Measurements from ENCODE around the gene DDX52. TPM values are rescaled to one million over a fixed set of nuclear protein-coding genes. Genes with fewer than 3 reads are reported as not detected.

The DDX52 gene
- total and polyA plus RNA-seq, 2 of the 13 experiments (the other 11 are each of a cell fraction or from before 2014, with no cell fraction given): 8.9 to 36.1 TPM

DNA sequence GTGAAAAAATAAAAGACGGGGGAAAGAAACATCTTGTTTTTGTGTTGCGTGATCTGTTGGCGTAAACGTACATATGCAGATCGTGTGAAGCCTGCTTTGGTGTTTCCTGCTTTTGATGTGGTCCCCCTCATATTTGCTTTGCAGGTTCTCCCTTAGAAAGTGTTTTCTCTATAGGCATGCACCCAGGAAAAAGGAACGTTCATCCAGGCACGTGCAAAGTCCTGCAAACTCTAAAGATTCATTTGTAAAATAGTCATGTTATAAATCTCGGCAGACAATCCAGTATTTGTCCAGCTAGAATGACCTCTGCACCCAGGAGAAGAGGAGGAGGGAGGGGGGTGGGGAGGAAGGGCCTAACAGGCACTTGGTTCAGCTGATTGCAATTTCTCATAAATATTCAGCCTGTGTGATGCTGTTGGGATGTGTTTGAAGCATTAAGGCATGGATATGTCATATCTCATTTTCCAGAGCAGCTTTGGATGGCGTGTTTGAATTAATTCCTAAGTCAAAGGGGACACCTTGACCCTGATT, 40.3 kb upstream of the DDX52 start (continued):
- TF ChIP-seq, protein P1, sequence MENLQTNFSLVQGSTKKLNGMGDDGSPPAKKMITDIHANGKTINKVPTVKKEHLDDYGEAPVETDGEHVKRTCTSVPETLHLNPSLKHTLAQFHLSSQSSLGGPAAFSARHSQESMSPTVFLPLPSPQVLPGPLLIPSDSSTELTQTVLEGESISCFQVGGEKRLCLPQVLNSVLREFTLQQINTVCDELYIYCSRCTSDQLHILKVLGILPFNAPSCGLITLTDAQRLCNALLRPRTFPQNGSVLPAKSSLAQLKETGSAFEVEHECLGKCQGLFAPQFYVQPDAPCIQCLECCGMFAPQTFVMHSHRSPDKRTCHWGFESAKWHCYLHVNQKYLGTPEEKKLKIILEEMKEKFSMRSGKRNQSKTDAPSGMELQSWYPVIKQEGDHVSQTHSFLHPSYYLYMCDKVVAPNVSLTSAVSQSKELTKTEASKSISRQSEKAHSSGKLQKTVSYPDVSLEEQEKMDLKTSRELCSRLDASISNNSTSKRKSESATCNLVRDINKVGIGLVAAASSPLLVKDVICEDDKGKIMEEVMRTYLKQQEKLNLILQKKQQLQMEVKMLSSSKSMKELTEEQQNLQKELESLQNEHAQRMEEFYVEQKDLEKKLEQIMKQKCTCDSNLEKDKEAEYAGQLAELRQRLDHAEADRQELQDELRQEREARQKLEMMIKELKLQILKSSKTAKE (CRISPR knock-in tag; IDR thresholded peaks at IDR 0.05; ENCODE audit: borderline replicate concordance): peak; percentile 66; the same call in 1 of the 2 replicates
- TF ChIP-seq ZNF350 (CRISPR knock-in tag; IDR thresholded peaks at IDR 0.05; ENCODE audit: borderline replicate concordance, low read depth) (no peak), ZNF20 (CRISPR knock-in tag; IDR thresholded peaks at IDR 0.05) (no peak), JUNB (CRISPR knock-in tag; IDR thresholded peaks at IDR 0.05; ENCODE audit: borderline replicate concordance) (no peak), ELF3 (CRISPR knock-in tag; IDR thresholded peaks at IDR 0.05) (peak; percentile 35; the same call in 1 of the 2 replicates), TEAD3 (CRISPR knock-in tag; optimal IDR thresholded peaks at IDR 0.05; ENCODE audit: borderline replicate concordance) (peak; percentile 38), IKZF1 (IDR thresholded peaks at IDR 0.05) (no peak), NFIC (IDR thresholded peaks at IDR 0.05; ENCODE audit: low read length) (peak; percentile 87), GTF2F1 (IDR thresholded peaks at IDR 0.05; ENCODE audit: low read length) (no peak), SAFB2 (CRISPR knock-in tag; IDR thresholded peaks at IDR 0.05; ENCODE audit: borderline replicate concordance, low read depth) (no peak), NR1H2 (CRISPR knock-in tag; IDR thresholded peaks at IDR 0.05; ENCODE audit: borderline replicate concordance, low read depth) (no peak), TCF7L2 (IDR thresholded peaks at IDR 0.05; ENCODE audit: low read depth, low read length) (peak; percentile 93), ZNF460 (CRISPR knock-in tag; IDR thresholded peaks at IDR 0.05; ENCODE audit: borderline replicate concordance) (no peak), STAG1 (CRISPR knock-in tag; IDR thresholded peaks at IDR 0.05) (peak; percentile 16; the same call in 1 of the 2 replicates), ZFP41 (CRISPR knock-in tag; IDR thresholded peaks at IDR 0.05; ENCODE audit: borderline replicate concordance) (no peak), ASH2L (IDR thresholded peaks at IDR 0.05; ENCODE audit: insufficient read length, low read depth, low read length) (peak; percentile 56), KAT8 (CRISPR knock-in tag; IDR thresholded peaks at IDR 0.05) (0 out of 2 replicates have a peak, but pooled peaks have one; percentile 45), NR2C2 (CRISPR knock-in tag; IDR thresholded peaks at IDR 0.05; ENCODE audit: borderline replicate concordance) (0 out of 2 replicates have a peak, but pooled peaks have one; percentile 44)
- TF ChIP-seq, protein P2, sequence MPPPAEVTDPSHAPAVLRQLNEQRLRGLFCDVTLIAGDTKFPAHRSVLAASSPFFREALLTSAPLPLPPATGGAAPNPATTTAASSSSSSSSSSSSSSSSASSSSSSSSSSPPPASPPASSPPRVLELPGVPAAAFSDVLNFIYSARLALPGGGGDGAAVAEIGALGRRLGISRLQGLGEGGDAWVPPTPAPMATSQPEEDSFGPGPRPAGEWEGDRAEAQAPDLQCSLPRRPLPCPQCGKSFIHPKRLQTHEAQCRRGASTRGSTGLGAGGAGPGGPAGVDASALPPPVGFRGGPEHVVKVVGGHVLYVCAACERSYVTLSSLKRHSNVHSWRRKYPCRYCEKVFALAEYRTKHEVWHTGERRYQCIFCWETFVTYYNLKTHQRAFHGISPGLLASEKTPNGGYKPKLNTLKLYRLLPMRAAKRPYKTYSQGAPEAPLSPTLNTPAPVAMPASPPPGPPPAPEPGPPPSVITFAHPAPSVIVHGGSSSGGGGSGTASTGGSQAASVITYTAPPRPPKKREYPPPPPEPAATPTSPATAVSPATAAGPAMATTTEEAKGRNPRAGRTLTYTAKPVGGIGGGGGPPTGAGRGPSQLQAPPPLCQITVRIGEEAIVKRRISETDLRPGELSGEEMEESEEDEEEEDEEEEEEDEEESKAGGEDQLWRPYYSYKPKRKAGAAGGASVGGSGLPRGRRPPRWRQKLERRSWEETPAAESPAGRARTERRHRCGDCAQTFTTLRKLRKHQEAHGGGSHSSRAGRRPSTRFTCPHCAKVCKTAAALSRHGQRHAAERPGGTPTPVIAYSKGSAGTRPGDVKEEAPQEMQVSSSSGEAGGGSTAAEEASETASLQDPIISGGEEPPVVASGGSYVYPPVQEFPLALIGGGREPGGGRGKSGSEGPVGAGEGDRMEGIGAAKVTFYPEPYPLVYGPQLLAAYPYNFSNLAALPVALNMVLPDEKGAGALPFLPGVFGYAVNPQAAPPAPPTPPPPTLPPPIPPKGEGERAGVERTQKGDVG (CRISPR knock-in tag; IDR thresholded peaks at IDR 0.05; ENCODE audit: borderline replicate concordance): no peak
- TF ChIP-seq, protein P3, sequence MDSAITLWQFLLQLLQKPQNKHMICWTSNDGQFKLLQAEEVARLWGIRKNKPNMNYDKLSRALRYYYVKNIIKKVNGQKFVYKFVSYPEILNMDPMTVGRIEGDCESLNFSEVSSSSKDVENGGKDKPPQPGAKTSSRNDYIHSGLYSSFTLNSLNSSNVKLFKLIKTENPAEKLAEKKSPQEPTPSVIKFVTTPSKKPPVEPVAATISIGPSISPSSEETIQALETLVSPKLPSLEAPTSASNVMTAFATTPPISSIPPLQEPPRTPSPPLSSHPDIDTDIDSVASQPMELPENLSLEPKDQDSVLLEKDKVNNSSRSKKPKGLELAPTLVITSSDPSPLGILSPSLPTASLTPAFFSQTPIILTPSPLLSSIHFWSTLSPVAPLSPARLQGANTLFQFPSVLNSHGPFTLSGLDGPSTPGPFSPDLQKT (CRISPR knock-in tag; IDR thresholded peaks at IDR 0.05; ENCODE audit: borderline replicate concordance): no peak
- TF ChIP-seq, protein P4, sequence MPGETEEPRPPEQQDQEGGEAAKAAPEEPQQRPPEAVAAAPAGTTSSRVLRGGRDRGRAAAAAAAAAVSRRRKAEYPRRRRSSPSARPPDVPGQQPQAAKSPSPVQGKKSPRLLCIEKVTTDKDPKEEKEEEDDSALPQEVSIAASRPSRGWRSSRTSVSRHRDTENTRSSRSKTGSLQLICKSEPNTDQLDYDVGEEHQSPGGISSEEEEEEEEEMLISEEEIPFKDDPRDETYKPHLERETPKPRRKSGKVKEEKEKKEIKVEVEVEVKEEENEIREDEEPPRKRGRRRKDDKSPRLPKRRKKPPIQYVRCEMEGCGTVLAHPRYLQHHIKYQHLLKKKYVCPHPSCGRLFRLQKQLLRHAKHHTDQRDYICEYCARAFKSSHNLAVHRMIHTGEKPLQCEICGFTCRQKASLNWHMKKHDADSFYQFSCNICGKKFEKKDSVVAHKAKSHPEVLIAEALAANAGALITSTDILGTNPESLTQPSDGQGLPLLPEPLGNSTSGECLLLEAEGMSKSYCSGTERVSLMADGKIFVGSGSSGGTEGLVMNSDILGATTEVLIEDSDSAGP (CRISPR knock-in tag; IDR thresholded peaks at IDR 0.05; ENCODE audit: borderline replicate concordance): no peak
- TF ChIP-seq, protein P5, sequence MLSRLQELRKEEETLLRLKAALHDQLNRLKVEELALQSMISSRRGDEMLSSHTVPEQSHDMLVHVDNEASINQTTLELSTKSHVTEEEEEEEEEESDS (CRISPR knock-in tag; IDR thresholded peaks at IDR 0.05; ENCODE audit: borderline replicate concordance): no peak

Data from HepG2 (cell line).